AG04450 (cell line): ENCODE results near the gene SLC9A1. TPM values are rescaled to one million over a fixed set of nuclear protein-coding genes. Genes with fewer than 3 reads are reported as not detected.
A peak's percentile ranks its signal among the peaks of the same experiment; 100 is the strongest.

Experiments
- CTCF ChIA-PET: fragments of 300-600, 350-600 bp; formaldehyde crosslinking; extraction: SDS; loops from one replicate; lab custom pipeline; 2022; ENCODE audit warnings: antibody characterized with exemption, inconsistent platforms; lab: Charles Lee
- POLR2A ChIA-PET: fragments of 350-600 bp; formaldehyde crosslinking; extraction: SDS; loops from one replicate; lab custom pipeline; 2021; ENCODE audit warnings: antibody characterized with exemption, inconsistent platforms; lab: Yijun Ruan, JAX
- DNase-seq: peaks from one replicate; pipeline ENCODE4 v3.0.0-alpha.2; 2011; ENCODE audit warnings: low read depth, low spot score
- H3K27ac ChIP-seq: one replicate; pipeline ENCODE4 v1.5.1; 2012; ENCODE audit warnings: low read depth, low read length, control low read depth
- H3K27me3 ChIP-seq: one replicate; pipeline ENCODE4 v1.6.0; 2012; ENCODE audit warnings: low read length; ENCODE audit not compliant: control insufficient read depth, insufficient read depth
- H3K4me3 ChIP-seq: 2 replicates; pipeline ENCODE4 v1.5.1; 2011; ENCODE audit warnings: mild to moderate bottlenecking, low read depth, low read length, control low read depth
- H3K9me3 ChIP-seq: 2 replicates; pipeline ENCODE4 v1.5.1; 2012; ENCODE audit warnings: low read length; ENCODE audit not compliant: control insufficient read depth, insufficient read depth
- polyA plus RNA-seq: library from polyadenylated mRNA; depleted of rRNA; stranded (reverse); fragments of >200 nt; gene quantifications from 2 replicates; pipeline ENCODE4 v1.2.3, GENCODE V29; 2011
- TF ChIP-seq, protein P1 (sequence below): IDR thresholded peaks from 2 replicates; pipeline ENCODE4 v1.5.1; 2011; ENCODE audit warnings: low read depth, low read length, control low read depth, inconsistent platforms

The SLC9A1 gene
- polyA plus RNA-seq, 1 experiment: 10.8 TPM

DNA sequence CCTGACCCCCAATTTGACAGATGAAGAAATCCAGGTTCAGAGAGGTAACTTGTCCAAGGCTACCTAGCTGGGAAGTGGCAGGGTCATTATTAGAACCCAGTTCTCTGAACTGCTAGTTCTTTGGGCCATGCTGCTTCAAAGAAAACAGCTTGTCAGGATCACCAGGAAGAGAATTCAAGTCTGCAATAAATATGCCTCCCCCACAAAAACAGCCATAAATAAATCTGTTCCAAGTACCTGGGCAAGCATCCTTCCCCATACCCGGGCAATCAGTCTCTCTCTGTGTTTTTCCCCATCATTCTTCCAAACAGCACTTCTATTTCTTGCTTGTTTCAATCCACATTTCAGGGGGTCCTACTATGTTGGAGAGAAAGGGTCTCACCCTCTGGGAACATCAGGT, 34.1 kb downstream of the SLC9A1 start:
- DNase-seq: no peak
- CTCF ChIA-PET: interaction anchor here (1.1 kb wide), 1 partner anchor 76 kb away, joined by 3 read pairs; no protein-coding TSS in a partner anchor
- Histone ChIP-seq H3K9me3 (no peaks in the 10 kb centered on the region), H3K27ac (no peak overlapping the region), H3K4me3 (no peak overlapping the region), H3K27me3 (no peaks in the 10 kb centered on the region)
- TF ChIP-seq, protein P1, sequence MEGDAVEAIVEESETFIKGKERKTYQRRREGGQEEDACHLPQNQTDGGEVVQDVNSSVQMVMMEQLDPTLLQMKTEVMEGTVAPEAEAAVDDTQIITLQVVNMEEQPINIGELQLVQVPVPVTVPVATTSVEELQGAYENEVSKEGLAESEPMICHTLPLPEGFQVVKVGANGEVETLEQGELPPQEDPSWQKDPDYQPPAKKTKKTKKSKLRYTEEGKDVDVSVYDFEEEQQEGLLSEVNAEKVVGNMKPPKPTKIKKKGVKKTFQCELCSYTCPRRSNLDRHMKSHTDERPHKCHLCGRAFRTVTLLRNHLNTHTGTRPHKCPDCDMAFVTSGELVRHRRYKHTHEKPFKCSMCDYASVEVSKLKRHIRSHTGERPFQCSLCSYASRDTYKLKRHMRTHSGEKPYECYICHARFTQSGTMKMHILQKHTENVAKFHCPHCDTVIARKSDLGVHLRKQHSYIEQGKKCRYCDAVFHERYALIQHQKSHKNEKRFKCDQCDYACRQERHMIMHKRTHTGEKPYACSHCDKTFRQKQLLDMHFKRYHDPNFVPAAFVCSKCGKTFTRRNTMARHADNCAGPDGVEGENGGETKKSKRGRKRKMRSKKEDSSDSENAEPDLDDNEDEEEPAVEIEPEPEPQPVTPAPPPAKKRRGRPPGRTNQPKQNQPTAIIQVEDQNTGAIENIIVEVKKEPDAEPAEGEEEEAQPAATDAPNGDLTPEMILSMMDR: no peak
- POLR2A ChIA-PET: no interaction called here

DNA sequence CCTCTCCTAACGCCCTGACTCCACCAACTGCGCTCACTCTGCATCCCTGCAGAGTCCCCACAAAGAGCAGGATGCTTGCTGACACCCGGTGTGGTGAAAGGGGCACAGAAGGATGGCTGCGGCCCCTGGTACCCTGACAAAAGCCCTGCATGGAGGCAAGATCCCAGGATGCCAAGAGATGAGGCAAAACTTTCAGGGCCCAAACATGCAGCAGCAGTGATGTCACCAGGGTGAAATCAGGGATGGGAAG, 36.6 kb downstream of the SLC9A1 start:
- ChIA-PET POLR2A (interaction anchor here (0.6 to 3.3 kb wide), 2 partner anchors 36 to 165 kb away, joined by 4 to 26 read pairs; partner anchors contain the start of gene SLC9A1), CTCF (interaction anchor here (0.8 to 1.0 kb wide), 2 partner anchors 20 to 36 kb away, joined by 3 read pairs; partner anchors contain the start of gene SLC9A1)
- no peak overlapping the region for H3K4me3 ChIP-seq
- H3K27ac ChIP-seq: peak overlapping the region; percentile 88
- TF ChIP-seq, protein P1: no peak
- DNase-seq: no peak
- H3K9me3 ChIP-seq: no peaks in the 10 kb centered on the region
- no peaks in the 10 kb centered on the region for H3K27me3 ChIP-seq

DNA sequence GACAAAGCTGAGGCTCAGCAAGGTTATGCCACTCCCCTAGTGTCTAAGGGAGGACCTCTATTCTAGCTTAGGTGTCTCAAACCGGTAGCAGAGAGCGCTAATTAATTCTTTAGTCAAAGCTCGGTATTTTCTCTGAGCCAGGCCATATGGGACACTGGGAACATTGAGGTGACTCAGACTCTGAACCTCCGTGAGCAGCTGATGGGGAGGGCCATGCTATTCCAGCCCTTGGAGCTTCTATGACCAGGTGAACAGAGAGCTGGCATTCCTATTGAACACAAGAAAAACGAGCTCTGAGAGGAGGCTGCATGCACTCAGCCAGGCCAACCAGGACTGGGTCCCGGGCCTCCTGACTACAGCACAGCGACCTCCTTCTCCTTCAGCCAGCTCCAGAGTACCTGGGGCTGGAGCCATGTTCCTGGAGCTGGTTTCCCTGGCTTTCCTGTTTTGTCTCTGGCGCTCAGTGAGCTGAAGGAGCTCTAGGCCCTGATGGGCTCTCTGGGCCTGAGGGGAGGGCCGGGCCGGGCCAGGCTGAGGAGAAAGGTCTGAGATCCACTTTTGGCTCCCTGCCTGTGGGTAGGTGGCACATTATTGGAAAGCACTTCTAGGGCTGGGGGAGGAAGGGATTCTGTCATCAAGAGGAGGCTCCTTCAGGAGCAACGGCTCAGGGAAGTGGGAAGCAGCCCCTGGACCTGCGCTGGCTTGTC, 37.0 kb downstream of the SLC9A1 start:
- POLR2A ChIA-PET: interaction anchor here (0.6 to 3.3 kb wide), 3 partner anchors 8 to 203 kb away, joined by 3 to 26 read pairs (median 3); partner anchors contain the start of gene SLC9A1
- peak overlapping the region; percentile 88 for H3K27ac ChIP-seq
- no peak overlapping the region for H3K4me3 ChIP-seq
- H3K27me3 ChIP-seq: no peaks in the 10 kb centered on the region
- TF ChIP-seq, protein P1: no peak
- DNase-seq: no peak
- H3K9me3 ChIP-seq: no peaks in the 10 kb centered on the region
- CTCF ChIA-PET: interaction anchor here (0.7 to 1.8 kb wide), 6 partner anchors 20 to 457 kb away, joined by 3 to 6 read pairs (median 3); partner anchors contain the start of gene SLC9A1

DNA sequence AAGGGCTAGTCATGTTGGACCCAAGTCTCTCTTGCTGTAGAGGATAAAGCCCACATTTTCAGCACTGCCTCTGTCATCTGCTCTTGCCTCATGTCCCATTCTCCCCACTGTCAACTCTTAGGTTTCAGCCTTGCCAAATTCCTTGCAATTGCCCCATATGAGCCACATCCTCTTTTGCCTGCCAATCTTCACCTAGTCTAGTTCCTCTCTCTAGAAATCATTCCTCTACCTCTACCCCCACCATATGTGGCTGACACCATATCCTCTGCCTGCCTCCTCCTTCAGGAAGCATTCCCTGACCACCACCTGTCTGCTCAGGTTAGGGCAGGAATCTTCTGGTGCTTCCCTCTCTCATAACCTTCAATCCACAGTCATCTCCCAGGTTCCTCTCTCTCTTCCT, 38.2 kb downstream of the SLC9A1 start:
- no peaks in the 10 kb centered on the region for H3K9me3 ChIP-seq
- no peak for DNase-seq
- ChIA-PET POLR2A (interaction anchor here (3.3 kb wide), 1 partner anchor 38 kb away, joined by 26 read pairs; the partner anchor contains the start of gene SLC9A1), CTCF (interaction anchor here (0.7 to 1.8 kb wide), 5 partner anchors 38 to 458 kb away, joined by 3 to 6 read pairs (median 4); partner anchors contain the start of gene SLC9A1)
- no peaks in the 10 kb centered on the region for H3K27me3 ChIP-seq
- H3K4me3 ChIP-seq: no peak overlapping the region
- TF ChIP-seq, protein P1: no peak
- no peak overlapping the region for H3K27ac ChIP-seq

DNA sequence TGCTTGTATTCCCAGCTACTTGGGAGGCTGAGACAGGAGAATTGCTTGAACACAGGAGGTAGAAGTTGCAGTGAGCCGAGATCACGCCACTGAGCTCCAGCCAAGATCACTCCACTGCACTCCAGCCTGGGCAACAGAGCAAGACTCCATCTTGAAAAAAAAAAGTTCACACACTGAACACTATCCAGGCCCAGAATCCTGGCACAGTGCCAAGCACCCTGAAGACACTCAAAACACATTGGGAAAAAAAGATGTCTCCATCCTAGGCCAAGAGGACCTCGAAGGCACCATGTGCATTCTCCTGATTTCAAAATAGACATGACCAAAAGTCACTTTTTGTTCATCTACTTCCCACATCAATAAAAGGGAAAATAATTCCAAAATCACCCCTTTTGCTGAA, 38.7 kb downstream of the SLC9A1 start:
- TF ChIP-seq, protein P1: no peak
- no peak for DNase-seq
- ChIA-PET CTCF (interaction anchor here (0.7 kb wide), 1 partner anchor 252 kb away, joined by 3 read pairs; no protein-coding TSS in a partner anchor), POLR2A (no interaction called here)
- Histone ChIP-seq H3K27me3 (no peaks in the 10 kb centered on the region), H3K27ac (no peak overlapping the region), H3K9me3 (no peaks in the 10 kb centered on the region), H3K4me3 (no peak overlapping the region)
